ENCODE results near the gene ZBTB1. TPM values are rescaled to one million over a fixed set of nuclear protein-coding genes. Genes with fewer than 3 reads are reported as not detected.
A peak's percentile ranks its signal among the peaks of the same experiment; 100 is the strongest.

ZBTB1 gene
- total and polyA plus RNA-seq, 10 of the 15 experiments (the other 5 are each of a cell fraction or from before 2014, with no cell fraction given): 12.3 to 127 (median 40.0) TPM

DNA sequence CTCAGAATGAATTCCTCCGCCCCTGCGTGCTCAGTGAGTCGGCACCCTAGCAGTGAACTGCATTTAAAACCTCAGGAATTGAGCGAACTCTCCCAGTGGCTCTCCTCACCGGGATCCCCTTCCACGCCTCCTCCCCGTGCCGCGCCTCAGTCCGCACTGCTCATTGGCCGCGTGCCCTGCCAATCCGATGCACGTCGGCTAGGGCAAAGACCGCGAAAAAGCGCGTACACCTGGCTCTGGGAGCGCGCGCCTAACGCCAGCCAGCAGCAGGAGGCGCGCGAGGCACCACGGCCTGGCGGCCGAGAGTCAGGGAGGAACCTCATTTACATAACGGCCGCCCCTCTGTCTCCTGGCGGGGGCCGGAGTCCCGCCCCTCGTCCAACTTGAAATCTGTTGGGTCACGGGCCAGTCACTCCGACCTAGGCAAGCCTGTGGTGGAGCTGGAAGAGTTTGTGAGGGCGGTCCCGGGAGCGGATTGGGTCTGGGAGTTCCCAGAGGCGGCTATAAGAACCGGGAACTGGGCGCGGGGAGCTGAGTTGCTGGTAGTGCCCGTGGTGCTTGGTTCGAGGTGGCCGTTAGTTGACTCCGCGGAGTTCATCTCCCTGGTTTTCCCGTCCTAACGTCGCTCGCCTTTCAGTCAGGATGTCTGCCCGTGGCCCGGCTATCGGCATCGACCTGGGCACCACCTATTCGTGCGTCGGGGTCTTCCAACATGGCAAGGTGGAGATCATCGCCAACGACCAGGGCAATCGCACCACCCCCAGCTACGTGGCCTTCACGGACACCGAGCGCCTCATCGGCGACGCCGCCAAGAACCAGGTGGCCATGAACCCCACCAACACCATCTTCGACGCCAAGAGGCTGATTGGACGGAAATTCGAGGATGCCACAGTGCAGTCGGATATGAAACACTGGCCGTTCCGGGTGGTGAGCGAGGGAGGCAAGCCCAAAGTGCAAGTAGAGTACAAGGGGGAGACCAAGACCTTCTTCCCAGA, 35.9 kb downstream of the ZBTB1 start, which contains the start of gene HSPA2 (continued):
- TF ChIP-seq, protein P1, sequence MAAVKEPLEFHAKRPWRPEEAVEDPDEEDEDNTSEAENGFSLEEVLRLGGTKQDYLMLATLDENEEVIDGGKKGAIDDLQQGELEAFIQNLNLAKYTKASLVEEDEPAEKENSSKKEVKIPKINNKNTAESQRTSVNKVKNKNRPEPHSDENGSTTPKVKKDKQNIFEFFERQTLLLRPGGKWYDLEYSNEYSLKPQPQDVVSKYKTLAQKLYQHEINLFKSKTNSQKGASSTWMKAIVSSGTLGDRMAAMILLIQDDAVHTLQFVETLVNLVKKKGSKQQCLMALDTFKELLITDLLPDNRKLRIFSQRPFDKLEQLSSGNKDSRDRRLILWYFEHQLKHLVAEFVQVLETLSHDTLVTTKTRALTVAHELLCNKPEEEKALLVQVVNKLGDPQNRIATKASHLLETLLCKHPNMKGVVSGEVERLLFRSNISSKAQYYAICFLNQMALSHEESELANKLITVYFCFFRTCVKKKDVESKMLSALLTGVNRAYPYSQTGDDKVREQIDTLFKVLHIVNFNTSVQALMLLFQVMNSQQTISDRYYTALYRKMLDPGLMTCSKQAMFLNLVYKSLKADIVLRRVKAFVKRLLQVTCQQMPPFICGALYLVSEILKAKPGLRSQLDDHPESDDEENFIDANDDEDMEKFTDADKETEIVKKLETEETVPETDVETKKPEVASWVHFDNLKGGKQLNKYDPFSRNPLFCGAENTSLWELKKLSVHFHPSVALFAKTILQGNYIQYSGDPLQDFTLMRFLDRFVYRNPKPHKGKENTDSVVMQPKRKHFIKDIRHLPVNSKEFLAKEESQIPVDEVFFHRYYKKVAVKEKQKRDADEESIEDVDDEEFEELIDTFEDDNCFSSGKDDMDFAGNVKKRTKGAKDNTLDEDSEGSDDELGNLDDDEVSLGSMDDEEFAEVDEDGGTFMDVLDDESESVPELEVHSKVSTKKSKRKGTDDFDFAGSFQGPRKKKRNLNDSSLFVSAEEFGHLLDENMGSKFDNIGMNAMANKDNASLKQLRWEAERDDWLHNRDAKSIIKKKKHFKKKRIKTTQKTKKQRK (IDR thresholded peaks at IDR 0.05; ENCODE audit: low read depth, low read length): 0 out of 2 replicates have a peak, but pooled peaks have one; percentile 24
- TF ChIP-seq CHD2 (IDR thresholded peaks at IDR 0.05; ENCODE audit: borderline replicate concordance, low read depth, low read length) (peak; percentile 43; the same call in 1 of the 2 replicates), ZBTB40 (IDR thresholded peaks at IDR 0.05; ENCODE audit: borderline replicate concordance) (no peak), POLR2AphosphoS2 (IDR thresholded peaks at IDR 0.05; ENCODE audit: low read depth, low read length) (no peak), POLR2A (IDR thresholded peaks at IDR 0.05; ENCODE audit: low read depth, low read length) (peak; percentile 90), BCL11A (IDR thresholded peaks at IDR 0.05; ENCODE audit: low read depth, low read length) (no peak), NFYB (IDR thresholded peaks at IDR 0.05; ENCODE audit: insufficient read depth, low read depth, low read length) (peak; percentile 79), SREBF2 (IDR thresholded peaks at IDR 0.05; ENCODE audit: low read length) (no peak), PAX8 (IDR thresholded peaks at IDR 0.05) (no peak), ZNF384 (IDR thresholded peaks at IDR 0.05; ENCODE audit: borderline replicate concordance, low read depth, low read length) (no peak), KLF5 (IDR thresholded peaks at IDR 0.05; ENCODE audit: partially characterized antibody) (peak; percentile 56), TARDBP (IDR thresholded peaks at IDR 0.05; ENCODE audit: borderline replicate concordance) (no peak), PKNOX1 (IDR thresholded peaks at IDR 0.05) (peak; percentile 99), SUPT20H (IDR thresholded peaks at IDR 0.05; ENCODE audit: borderline replicate concordance, control insufficient read depth, low read depth, low read length) (no peak)
- TF ChIP-seq, protein P2, sequence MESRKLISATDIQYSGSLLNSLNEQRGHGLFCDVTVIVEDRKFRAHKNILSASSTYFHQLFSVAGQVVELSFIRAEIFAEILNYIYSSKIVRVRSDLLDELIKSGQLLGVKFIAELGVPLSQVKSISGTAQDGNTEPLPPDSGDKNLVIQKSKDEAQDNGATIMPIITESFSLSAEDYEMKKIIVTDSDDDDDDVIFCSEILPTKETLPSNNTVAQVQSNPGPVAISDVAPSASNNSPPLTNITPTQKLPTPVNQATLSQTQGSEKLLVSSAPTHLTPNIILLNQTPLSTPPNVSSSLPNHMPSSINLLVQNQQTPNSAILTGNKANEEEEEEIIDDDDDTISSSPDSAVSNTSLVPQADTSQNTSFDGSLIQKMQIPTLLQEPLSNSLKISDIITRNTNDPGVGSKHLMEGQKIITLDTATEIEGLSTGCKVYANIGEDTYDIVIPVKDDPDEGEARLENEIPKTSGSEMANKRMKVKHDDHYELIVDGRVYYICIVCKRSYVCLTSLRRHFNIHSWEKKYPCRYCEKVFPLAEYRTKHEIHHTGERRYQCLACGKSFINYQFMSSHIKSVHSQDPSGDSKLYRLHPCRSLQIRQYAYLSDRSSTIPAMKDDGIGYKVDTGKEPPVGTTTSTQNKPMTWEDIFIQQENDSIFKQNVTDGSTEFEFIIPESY (IDR thresholded peaks at IDR 0.05): no peak

All from GM12878 (cell line).